A549 (cell line): Measurements from ENCODE around the gene MAGI2. TPM values are rescaled to one million over a fixed set of nuclear protein-coding genes. Genes with fewer than 3 reads are reported as not detected.

Experiments
- ATAC-seq, 2 experiments: fragments of 200-7000 bp in 1 of 2; fragments of >200 bp in 1 of 2; cut with Nextera tagmentation in 1 of 2; cut with Tn5 transposase in 1 of 2; 3 replicates each; pipeline versions ENCODE4 v1.8.0 to v1.9.1; 2018 to 2020; ENCODE audit warnings: mild to moderate bottlenecking in 1 of 2, moderate library complexity in 1 of 2
- CTCF ChIA-PET: fragments of 300-600 bp; sonication (Branson Sonifier 250); formaldehyde crosslinking; extraction: SDS; loops from one replicate; lab custom pipeline; 2021; ENCODE audit warnings: antibody characterized with exemption, inconsistent platforms; lab: Yijun Ruan, JAX
- POLR2A ChIA-PET: fragments of 350-600 bp; formaldehyde crosslinking; extraction: SDS; loops from one replicate; lab custom pipeline; 2021; ENCODE audit warnings: antibody characterized with exemption, inconsistent platforms; lab: Yijun Ruan, JAX
- DNase-seq, 2 experiments: peaks; one replicate each; pipeline versions ENCODE4 v3.0.0 to v3.0.0-alpha.2; 2011 to 2016; ENCODE audit warnings: low read depth in 1 of 2, low spot score in 1 of 2
- FAIRE-seq: peaks from 2 replicates; lab custom pipeline; 2011; peaks lifted over from hg19 to GRCh38; lab: Jason Lieb, UNC
- H3K27ac ChIP-seq, 2 experiments: fragments of >200 bp; sonication (Bioruptor Twin); formaldehyde crosslinking; 3 replicates each; pipeline ENCODE4 v1.5.1; 2016 to 2017
- H3K4me1 ChIP-seq: fragments of >200 bp; sonication (Bioruptor Twin); formaldehyde crosslinking; 3 replicates; pipeline ENCODE4 v1.6.1; 2016
- H3K4me2 ChIP-seq: fragments of >200 bp; sonication (Bioruptor Twin); formaldehyde crosslinking; 3 replicates; pipeline ENCODE4 v1.6.1; 2016
- H3K4me3 ChIP-seq: fragments of >200 bp; sonication (Bioruptor Twin); formaldehyde crosslinking; 3 replicates; pipeline ENCODE4 v1.5.1; 2016
- H3K9me3 ChIP-seq: fragments of >200 bp; sonication (Bioruptor Twin); formaldehyde crosslinking; 3 replicates; pipeline ENCODE4 v1.6.1; 2016
- BHLHE40 ChIP-seq: IDR thresholded peaks from 2 replicates; pipeline ENCODE4 v1.6.1; 2012; ENCODE audit warnings: low read depth, low read length, inconsistent platforms
- CHD2 ChIP-seq: fragments of 150-350 bp; IDR thresholded peaks from 2 replicates; pipeline ENCODE4 v1.6.1; 2014; ENCODE audit warnings: low read length; ENCODE audit not compliant: partially characterized antibody
- CTCF ChIP-seq: fragments of >200 bp; sonication (Bioruptor Twin); formaldehyde crosslinking; IDR thresholded peaks from 3 replicates; pipeline ENCODE4 v1.5.1; 2016
- E2F6 ChIP-seq: IDR thresholded peaks from 2 replicates; pipeline ENCODE4 v1.6.1; 2012; ENCODE audit warnings: low read depth, borderline replicate concordance
- EP300 ChIP-seq, 2 experiments: fragments of >200 bp; sonication (Bioruptor Twin); formaldehyde crosslinking; IDR thresholded peaks; 2 replicates in 1 of 2; 3 replicates in 1 of 2; pipeline ENCODE4 v1.6.1; 2016 to 2017
- FOSB ChIP-seq: fragments of 250-450 bp; sonication (Bioruptor Pico); IDR thresholded peaks from 2 replicates; pipeline ENCODE4 v1.5.0; 2020; ENCODE audit warnings: mild to moderate bottlenecking, moderate library complexity
- FOSL2 ChIP-seq, 2 experiments: fragments of 450-650 bp in 1 of 2; fragments of >200 bp in 1 of 2; sonication (Bioruptor Twin) in 1 of 2; formaldehyde crosslinking; IDR thresholded peaks; 2 replicates each; pipeline versions ENCODE4 v1.5.0 to v1.6.1; 2016 to 2020; ENCODE audit warnings: mild to moderate bottlenecking in 1 of 2, moderate library complexity in 1 of 2
- HDAC2 ChIP-seq: fragments of 200-600 bp; sonication (generic); IDR thresholded peaks from 2 replicates; pipeline ENCODE4 v1.6.1; 2016
- HES2 ChIP-seq: fragments of >200 bp; sonication (Bioruptor Twin); formaldehyde crosslinking; IDR thresholded peaks from 2 replicates; pipeline ENCODE4 v1.6.1; 2016
- JUN ChIP-seq, 2 experiments: fragments of >200 bp; sonication (Bioruptor Twin); formaldehyde crosslinking; IDR thresholded peaks; 2 replicates in 1 of 2; 3 replicates in 1 of 2; pipeline ENCODE4 v1.6.1; 2016 to 2017
- MAFK ChIP-seq: fragments of 450-650 bp; IDR thresholded peaks from 2 replicates; pipeline ENCODE4 v1.6.1; 2014; ENCODE audit not compliant: partially characterized antibody
- MAX ChIP-seq: IDR thresholded peaks from 2 replicates; pipeline ENCODE4 v1.6.1; 2012
- POLR2AphosphoS2 ChIP-seq: conservative IDR thresholded peaks from 2 replicates; pipeline ENCODE4 v1.6.1; 2012; ENCODE audit warnings: low read length, improper control_type of control experiment, inconsistent platforms
- RAD21 ChIP-seq, 2 experiments: fragments of >200 bp in 1 of 2; sonication (Bioruptor Twin) in 1 of 2; formaldehyde crosslinking in 1 of 2; IDR thresholded peaks in 1 of 2; conservative IDR thresholded peaks in 1 of 2; 2 replicates in 1 of 2; 3 replicates in 1 of 2; pipeline ENCODE4 v1.6.1; 2012 to 2018; ENCODE audit warnings: inconsistent platforms in 1 of 2
- SMC3 ChIP-seq: fragments of >200 bp; sonication (Bioruptor Twin); formaldehyde crosslinking; IDR thresholded peaks from 3 replicates; pipeline ENCODE4 v1.6.1; 2018; ENCODE audit warnings: inconsistent platforms
- TFCP2L1 ChIP-seq: fragments of 250-450 bp; sonication (Bioruptor Pico); IDR thresholded peaks from 2 replicates; pipeline ENCODE4 v1.5.0; 2021; ENCODE audit warnings: mild to moderate bottlenecking
- ZNF302 ChIP-seq: fragments of 250-450 bp; sonication (Bioruptor Pico); IDR thresholded peaks from 2 replicates; pipeline ENCODE4 v1.9.0; 2021; ENCODE audit warnings: inconsistent platforms, mild to moderate bottlenecking, moderate library complexity
- WGBS: methylation state at CpG from one replicate; pipeline ENCODE4 v1.1.6; 2017; ENCODE audit errors: missing lambda C conversion rate; 5-methylcytosine and 5-hydroxymethylcytosine counted together
- polyA plus RNA-seq, 4 experiments: library from polyadenylated mRNA; depleted of rRNA in 3 of 4; stranded (reverse); fragments of >200 nt; fragmentation: RNase III in 1 of 4; extraction: RNeasy Plus Mini Kit Qiagen cat#74134 plus additional on column Dnase treatment in 1 of 4; gene quantifications; 2 replicates in 3 of 4; 3 replicates in 1 of 4; pipeline ENCODE4 v1.2.3, GENCODE V29; 2011 to 2017

Gene MAGI2
- polyA plus RNA-seq, 2 of the 4 experiments (the other 2 are of a cell fraction): 0.48 to 0.81 TPM

GRCh38 chr7:78499283-78499682 lies 954.2 kb downstream of the MAGI2 start:
- Histone ChIP-seq H3K4me1 (no peaks in the 10 kb centered on the region), H3K4me3 (no peak overlapping the region), H3K9me3 (no peaks in the 10 kb centered on the region), H3K27ac (no peak overlapping the region), H3K4me2 (no peak overlapping the region)
- FAIRE-seq: no peak
- ATAC-seq: no peak
- DNase-seq: no peak
- ChIA-PET POLR2A (no interaction called here), CTCF (no interaction called here)
- TF ChIP-seq ZNF302 (CRISPR knock-in tag): no peak
- TF ChIP-seq BHLHE40: no peak
- TF ChIP-seq RAD21 (conservative IDR thresholded peaks at IDR 0.05 in 1 of 2, IDR thresholded peaks at IDR 0.05 in 1 of 2): no peak
- TF ChIP-seq CHD2: no peak
- TF ChIP-seq HDAC2: no peak
- TF ChIP-seq POLR2AphosphoS2: no peak
- TF ChIP-seq FOSB (CRISPR knock-in tag): no peak
- TF ChIP-seq SMC3: no peak
- TF ChIP-seq CTCF: no peak
- 2% methylated on average over 2 of the region's 2 CpGs for WGBS

- no peak overlapping the region for H3K4me2 ChIP-seq
- H3K4me3 ChIP-seq: no peak overlapping the region
- ChIA-PET POLR2A (no interaction called here), CTCF (no interaction called here)
- whole genome bisulfite sequencing: 25% methylated on average over 4 of the region's 4 CpGs
- H3K27ac ChIP-seq: no peak overlapping the region
- DNase-seq (no peak), FAIRE-seq (no peak), ATAC-seq (no peak)
- H3K4me1 ChIP-seq: no peaks in the 10 kb centered on the region
- peak; percentile 67 for TF ChIP-seq MAFK
- no peak for TF ChIP-seq CHD2
- no peak for TF ChIP-seq ZNF302 (CRISPR knock-in tag)
- TF ChIP-seq BHLHE40: no peak
- H3K9me3 ChIP-seq: no peaks in the 10 kb centered on the region
Measured at GRCh38 chr7:78497728-78498427, 955.6 kb downstream of the MAGI2 start.

GRCh38 chr7:78496096-78496630 lies 957.3 kb downstream of the MAGI2 start:
- no peak for DNase-seq
- POLR2A ChIA-PET: no interaction called here
- CTCF ChIA-PET: no interaction called here
- Histone ChIP-seq H3K9me3 (no peaks in the 10 kb centered on the region), H3K4me1 (no peaks in the 10 kb centered on the region)
- no peak for TF ChIP-seq TFCP2L1 (CRISPR knock-in tag)
- no peak for TF ChIP-seq E2F6
- TF ChIP-seq ZNF302 (CRISPR knock-in tag): no peak
- no peak for TF ChIP-seq JUN (IDR thresholded peaks at IDR 0.05)
- no peak for TF ChIP-seq MAX
- TF ChIP-seq HES2: no peak
- no peak for TF ChIP-seq FOSL2 (IDR thresholded peaks at IDR 0.05)
- no peak for TF ChIP-seq FOSL2 (CRISPR knock-in tag; IDR thresholded peaks at IDR 0.05)
- TF ChIP-seq EP300 (IDR thresholded peaks at IDR 0.05): no peak
- TF ChIP-seq, all 56 proteins: peak for 0
- no peak for ATAC-seq
- no peak for FAIRE-seq
- 2% methylated on average over 4 of the region's 4 CpGs for WGBS
- H3K4me3 ChIP-seq: no peak overlapping the region
- no peak overlapping the region for H3K27ac ChIP-seq
- H3K4me2 ChIP-seq: no peak overlapping the region
